OCI-LY7 (cell line): Measurements from ENCODE around the gene ACER1. TPM values are rescaled to one million over a fixed set of nuclear protein-coding genes. Genes with fewer than 3 reads are reported as not detected.
"Not testable (repeated sequence)": the region's sequence is repeated elsewhere in the genome, so short reads cannot be mapped to it uniquely, and the experiment has no call there.

Experiments
- BruUV-seq: library from RNA; stranded (reverse); fragments of 400-500 nt; replicated peaks from 2 replicates; lab custom pipeline; 2021; lab: Mats Ljungman, UMichigan
- CTCF ChIA-PET: fragments of 300-600 bp; sonication (Branson Sonifier 250); formaldehyde crosslinking; loops from one replicate; lab custom pipeline; 2022; ENCODE audit warnings: antibody characterized with exemption; ENCODE audit not compliant: unreplicated experiment; lab: Charles Lee
- POLR2A ChIA-PET: fragments of 300-600 bp; sonication (Branson Sonifier 250); formaldehyde crosslinking; loops from one replicate; lab custom pipeline; 2022; ENCODE audit warnings: antibody characterized with exemption; lab: Charles Lee
- DNase-seq: peaks from one replicate; pipeline ENCODE4 v3.0.0-alpha.2; 2015; ENCODE audit warnings: low spot score
- H2AFZ ChIP-seq: fragments of 200-600 bp; sonication (generic), shearing (Covaris generic); 2 replicates; pipeline ENCODE4 v1.6.1; 2014; ENCODE audit warnings: mild to moderate bottlenecking, antibody characterized with exemption, low read length, moderate library complexity
- H3K27ac ChIP-seq: fragments of 200-600 bp; sonication (generic); 2 replicates; pipeline ENCODE4 v1.5.1; 2014; ENCODE audit warnings: mixed run types, low read depth, mild to moderate bottlenecking, moderate library complexity, low read length, inconsistent platforms; ENCODE audit not compliant: poor library complexity, severe bottlenecking
- H3K36me3 ChIP-seq: fragments of 200-600 bp; sonication (generic); 2 replicates; pipeline ENCODE4 v1.6.1; 2014; ENCODE audit warnings: mild to moderate bottlenecking, antibody characterized with exemption, low read length, moderate library complexity, mixed read lengths; ENCODE audit not compliant: insufficient read depth
- H3K4me1 ChIP-seq: fragments of 200-600 bp; sonication (generic); 2 replicates; pipeline ENCODE4 v1.5.1; 2014; ENCODE audit warnings: mild to moderate bottlenecking, low read length; ENCODE audit not compliant: insufficient read depth, poor library complexity, severe bottlenecking
- H3K4me2 ChIP-seq: fragments of 200-600 bp; sonication (generic); 2 replicates; pipeline ENCODE4 v1.6.1; 2014; ENCODE audit warnings: mild to moderate bottlenecking, low read length
- H3K4me3 ChIP-seq: fragments of 200-600 bp; sonication (generic); 2 replicates; pipeline ENCODE4 v1.5.1; 2014; ENCODE audit warnings: mild to moderate bottlenecking, low read depth, low read length; ENCODE audit not compliant: poor library complexity, severe bottlenecking
- H3K79me2 ChIP-seq: fragments of 200-600 bp; sonication (generic); 2 replicates; pipeline ENCODE4 v1.6.1; 2016; ENCODE audit warnings: low read depth, mild to moderate bottlenecking, low read length, moderate library complexity, mixed read lengths; ENCODE audit not compliant: insufficient read depth
- H3K9me2 ChIP-seq: fragments of 200-600 bp; sonication (generic); 2 replicates; pipeline ENCODE4 v1.6.1; 2016; ENCODE audit warnings: mild to moderate bottlenecking, low read length, mixed read lengths; ENCODE audit not compliant: insufficient read depth
- H3K9me3 ChIP-seq: fragments of 200-600 bp; sonication (generic); 2 replicates; pipeline ENCODE4 v1.6.1; 2014; ENCODE audit warnings: mild to moderate bottlenecking, mixed run types, low read length, mixed read lengths
- H4K20me1 ChIP-seq: fragments of 200-600 bp; sonication (generic); 2 replicates; pipeline ENCODE4 v1.6.1; 2014; ENCODE audit warnings: mild to moderate bottlenecking, antibody characterized with exemption, low read length, moderate library complexity, mixed read lengths; ENCODE audit not compliant: insufficient read depth
- EZH2phosphoT487 ChIP-seq: fragments of 200-600 bp; sonication (generic); IDR thresholded peaks from 2 replicates; pipeline ENCODE4 v1.6.1; 2018; ENCODE audit warnings: low read depth, borderline replicate concordance, mild to moderate bottlenecking, mixed run types, antibody characterized with exemption, low read length, moderate library complexity, mixed read lengths
- intact Hi-C: fragments of 100-400 bp; cut with micrococcal nuclease; formaldehyde crosslinking; loops from one replicate; pipeline ENCODE4 v1.10.0; 2022; ENCODE audit not compliant: unreplicated experiment
- total RNA-seq, 2 experiments: library from RNA; depleted of rRNA in 1 of 2; stranded (reverse); fragments of >200 nt in 1 of 2; shearing (Covaris generic) in 1 of 2; gene quantifications; 2 replicates each; pipeline ENCODE4 v1.2.3, GENCODE V29; 2014 to 2022
- TF ChIP-seq, protein P1 (sequence below): fragments of 200-600 bp; sonication (generic); conservative IDR thresholded peaks from 2 replicates; pipeline ENCODE4 v1.5.1; 2014; ENCODE audit warnings: mild to moderate bottlenecking, antibody characterized with exemption, low read length, moderate library complexity, mixed read lengths

Gene ACER1
- total RNA-seq, 2 experiments from 2014 or later, result not detected

DNA sequence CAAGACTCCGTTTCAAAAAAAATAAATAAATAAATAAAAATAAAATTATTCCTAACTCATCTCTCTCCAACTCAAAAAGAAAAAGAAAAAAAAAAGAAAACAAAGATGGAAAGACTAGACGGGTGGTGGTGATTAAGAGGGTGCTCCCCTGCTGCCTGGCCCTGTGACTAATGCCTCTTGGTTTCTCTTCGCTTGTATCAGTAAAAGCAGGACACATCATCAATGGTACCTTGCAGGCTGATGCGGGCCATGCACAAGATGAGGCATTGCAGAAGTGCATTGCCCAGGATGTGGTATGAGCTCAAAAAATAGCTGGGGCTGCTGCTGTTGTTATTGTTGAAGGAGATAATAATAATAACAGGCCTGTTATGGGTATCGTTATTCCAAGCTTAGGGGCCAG, 14.6 kb downstream of the ACER1 start:
- ChIA-PET POLR2A (no interaction called here), CTCF (no interaction called here)
- Histone ChIP-seq H4K20me1 (no peaks in the 10 kb centered on the region), H3K4me1 (no peaks in the 10 kb centered on the region), H3K27ac (no peak overlapping the region), H3K4me3 (no peak overlapping the region), H3K4me2 (no peak overlapping the region), H2AFZ (no peak overlapping the region), H3K9me3 (no peaks in the 10 kb centered on the region), H3K9me2 (no peaks in the 10 kb centered on the region), H3K36me3 (no peaks in the 10 kb centered on the region), H3K79me2 (no peaks in the 10 kb centered on the region)
- DNase-seq, result no peak
- intact Hi-C loops, result no loop called here
- no peak for TF ChIP-seq EZH2phosphoT487
- TF ChIP-seq, protein P1, sequence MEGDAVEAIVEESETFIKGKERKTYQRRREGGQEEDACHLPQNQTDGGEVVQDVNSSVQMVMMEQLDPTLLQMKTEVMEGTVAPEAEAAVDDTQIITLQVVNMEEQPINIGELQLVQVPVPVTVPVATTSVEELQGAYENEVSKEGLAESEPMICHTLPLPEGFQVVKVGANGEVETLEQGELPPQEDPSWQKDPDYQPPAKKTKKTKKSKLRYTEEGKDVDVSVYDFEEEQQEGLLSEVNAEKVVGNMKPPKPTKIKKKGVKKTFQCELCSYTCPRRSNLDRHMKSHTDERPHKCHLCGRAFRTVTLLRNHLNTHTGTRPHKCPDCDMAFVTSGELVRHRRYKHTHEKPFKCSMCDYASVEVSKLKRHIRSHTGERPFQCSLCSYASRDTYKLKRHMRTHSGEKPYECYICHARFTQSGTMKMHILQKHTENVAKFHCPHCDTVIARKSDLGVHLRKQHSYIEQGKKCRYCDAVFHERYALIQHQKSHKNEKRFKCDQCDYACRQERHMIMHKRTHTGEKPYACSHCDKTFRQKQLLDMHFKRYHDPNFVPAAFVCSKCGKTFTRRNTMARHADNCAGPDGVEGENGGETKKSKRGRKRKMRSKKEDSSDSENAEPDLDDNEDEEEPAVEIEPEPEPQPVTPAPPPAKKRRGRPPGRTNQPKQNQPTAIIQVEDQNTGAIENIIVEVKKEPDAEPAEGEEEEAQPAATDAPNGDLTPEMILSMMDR, result no peak
- BruUV-seq, result no TSS peak

DNA sequence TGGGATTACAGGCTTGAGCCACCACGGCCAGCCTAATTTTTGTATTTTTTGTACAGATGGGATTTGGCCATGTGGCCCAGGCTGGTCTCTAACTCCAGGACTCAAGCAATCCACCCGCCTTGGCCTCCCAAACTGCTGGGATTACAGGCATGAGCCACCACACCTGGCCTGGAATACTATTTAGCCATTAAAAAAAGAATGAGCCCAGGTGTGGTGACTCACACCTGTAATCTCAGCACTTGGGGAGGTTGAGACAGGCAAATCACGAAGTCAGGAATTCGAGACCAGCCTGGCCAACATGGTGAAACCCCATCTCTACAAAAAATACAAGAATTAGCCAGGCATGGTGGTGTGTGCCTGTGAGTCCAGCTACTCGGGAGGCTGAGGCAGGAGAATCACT, 17.8 kb downstream of the ACER1 start:
- H3K79me2 ChIP-seq, DNase-seq, H3K9me3 ChIP-seq, H3K4me2 ChIP-seq, POLR2A ChIA-PET, H2AFZ ChIP-seq, H3K4me1 ChIP-seq, H3K4me3 ChIP-seq, BruUV-seq, H3K36me3 ChIP-seq, H4K20me1 ChIP-seq, H3K27ac ChIP-seq, intact Hi-C loops, CTCF ChIA-PET, H3K9me2 ChIP-seq: not testable (repeated sequence)

DNA sequence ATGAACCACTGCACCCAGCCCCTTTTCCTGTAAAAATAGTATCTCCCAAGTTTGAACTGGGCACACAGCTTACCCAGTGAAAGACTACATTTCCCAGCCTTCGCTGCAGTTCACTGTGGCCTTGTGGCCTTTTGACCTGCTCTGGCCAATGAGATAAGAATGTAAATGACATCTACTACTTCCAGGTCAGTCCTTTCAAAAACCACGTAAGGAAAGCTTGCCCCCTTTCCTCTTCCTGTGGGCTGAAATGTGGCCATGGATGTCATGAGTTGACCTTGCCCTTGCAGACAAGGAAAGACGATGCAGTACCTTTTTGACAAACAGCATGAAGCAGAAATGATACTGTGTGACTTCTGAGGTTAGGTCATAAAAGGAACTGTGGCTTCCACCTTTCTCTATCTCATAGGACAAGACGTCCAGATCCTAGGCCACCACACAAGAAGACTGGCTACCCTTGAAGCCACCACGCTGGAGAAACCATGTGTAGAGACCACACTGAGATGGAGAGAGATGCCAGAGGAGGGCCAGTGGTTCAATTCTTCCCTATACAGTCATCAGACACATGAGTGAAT, 19.9 kb downstream of the ACER1 start:
- H3K27ac ChIP-seq, result no peak overlapping the region
- DNase-seq, result no peak
- H2AFZ ChIP-seq, result no peak overlapping the region
- no peak overlapping the region for H3K4me3 ChIP-seq
- no peak for TF ChIP-seq EZH2phosphoT487
- TF ChIP-seq, protein P1, result no peak
- no TSS peak for BruUV-seq
- intact Hi-C loops, result no loop called here
- H3K36me3 ChIP-seq, result no peaks in the 10 kb centered on the region
- no peaks in the 10 kb centered on the region for H3K9me3 ChIP-seq
- no peaks in the 10 kb centered on the region for H3K79me2 ChIP-seq
- H4K20me1 ChIP-seq, result no peaks in the 10 kb centered on the region
- ChIA-PET POLR2A (no interaction called here), CTCF (no interaction called here)
- no peaks in the 10 kb centered on the region for H3K9me2 ChIP-seq
- H3K4me1 ChIP-seq, result no peaks in the 10 kb centered on the region
- no peak overlapping the region for H3K4me2 ChIP-seq
